GM23338 (cell line): ENCODE measurements around the gene KLHDC7A. TPM values are rescaled to one million over a fixed set of nuclear protein-coding genes. Genes with fewer than 3 reads are reported as not detected.

Experiments
- ATAC-seq: fragments of 200-7000 bp; cut with Tn5 transposase; 3 replicates; pipeline ENCODE4 v1.9.1; 2020
- DNase-seq: peaks from one replicate; pipeline ENCODE4 v3.0.0-alpha.2; 2015; ENCODE audit warnings: low spot score
- H2AFZ ChIP-seq: fragments of 200-600 bp; sonication (generic); 2 replicates; pipeline ENCODE4 v1.8.0; 2016; ENCODE audit warnings: antibody characterized with exemption, mild to moderate bottlenecking, moderate library complexity
- H3F3A ChIP-seq: fragments of 200-600 bp; sonication (generic); replicated peaks from 2 replicates; pipeline ENCODE4 v1.8.0; 2017; ENCODE audit warnings: antibody characterized with exemption, mixed run types, low read depth
- H3K27ac ChIP-seq: fragments of 200-600 bp; sonication (generic); 2 replicates; pipeline ENCODE4 v1.6.1; 2016; ENCODE audit warnings: low read depth
- H3K27me3 ChIP-seq: fragments of 200-600 bp; sonication (generic); 2 replicates; pipeline ENCODE4 v1.8.0; 2016; ENCODE audit warnings: mild to moderate bottlenecking, mixed run types, moderate library complexity; ENCODE audit not compliant: insufficient read depth
- H3K36me3 ChIP-seq: fragments of 200-600 bp; sonication (generic); 2 replicates; pipeline ENCODE4 v1.8.0; 2016; ENCODE audit warnings: mild to moderate bottlenecking; ENCODE audit not compliant: insufficient read depth
- H3K4me1 ChIP-seq: fragments of 200-600 bp; sonication (generic); 2 replicates; pipeline ENCODE4 v1.8.0; 2016; ENCODE audit warnings: mild to moderate bottlenecking, moderate library complexity; ENCODE audit not compliant: insufficient read depth
- H3K4me2 ChIP-seq: fragments of 200-600 bp; sonication (generic); 2 replicates; pipeline ENCODE4 v1.7.1; 2017; ENCODE audit warnings: mixed run types
- H3K4me3 ChIP-seq: fragments of 200-600 bp; sonication (generic); 2 replicates; pipeline ENCODE4 v1.6.1; 2016; ENCODE audit warnings: mixed run types
- H3K79me2 ChIP-seq: fragments of 200-600 bp; sonication (generic); replicated peaks from 2 replicates; pipeline ENCODE4 v1.8.0; 2017; ENCODE audit warnings: mild to moderate bottlenecking; ENCODE audit not compliant: insufficient read depth
- H3K9me2 ChIP-seq: fragments of 200-600 bp; sonication (generic); 2 replicates; pipeline ENCODE4 v1.8.0; 2017; ENCODE audit not compliant: insufficient read depth
- H4K20me1 ChIP-seq: fragments of 200-600 bp; sonication (generic); replicated peaks from 2 replicates; pipeline ENCODE4 v1.8.0; 2017; ENCODE audit warnings: mild to moderate bottlenecking; ENCODE audit not compliant: insufficient read depth
- H3K27ac Mint-ChIP-seq: 2 replicates; pipeline ENCODE4 v1.8.0; 2020; ENCODE audit warnings: inconsistent platforms, mild to moderate bottlenecking, moderate library complexity, mixed read lengths
- H3K27me3 Mint-ChIP-seq: 3 replicates; pipeline ENCODE4 v1.8.0; 2022; ENCODE audit warnings: low read depth, mild to moderate bottlenecking, moderate library complexity, mixed read lengths, inconsistent platforms; ENCODE audit not compliant: insufficient read depth, poor library complexity
- H3K36me3 Mint-ChIP-seq: 3 replicates; pipeline ENCODE4 v1.8.0; 2021; ENCODE audit warnings: low read depth, mild to moderate bottlenecking, inconsistent platforms, moderate library complexity, mixed read lengths
- H3K4me1 Mint-ChIP-seq: 3 replicates; pipeline ENCODE4 v1.8.0; 2020; ENCODE audit warnings: mild to moderate bottlenecking, inconsistent platforms, mixed read lengths
- H3K4me3 Mint-ChIP-seq: 3 replicates; pipeline ENCODE4 v1.8.0; 2021; ENCODE audit warnings: moderate library complexity, mild to moderate bottlenecking, inconsistent platforms, mixed read lengths
- H3K9me3 Mint-ChIP-seq: 3 replicates; pipeline ENCODE4 v1.8.0; 2020; ENCODE audit warnings: moderate library complexity, mild to moderate bottlenecking, inconsistent platforms, mixed read lengths
- CREB1 ChIP-seq: fragments of 250-450 bp; sonication (Bioruptor Pico); IDR thresholded peaks from 2 replicates; pipeline ENCODE4 v1.5.0; 2020; ENCODE audit warnings: low read depth, mild to moderate bottlenecking, moderate library complexity
- CTCF ChIP-seq, 2 experiments: fragments of 200-600 bp in 1 of 2; sonication (generic) in 1 of 2; conservative IDR thresholded peaks; 2 replicates each; pipeline versions ENCODE4 v1.5.1 to v1.6.1; 2016 to 2017; ENCODE audit warnings: antibody characterized with exemption in 2 of 2, low read depth in 2 of 2, mild to moderate bottlenecking in 2 of 2, moderate library complexity in 1 of 2
- ETS1 ChIP-seq: IDR thresholded peaks from 2 replicates; pipeline ENCODE4 v1.6.1; 2016; ENCODE audit warnings: antibody characterized with exemption
- EZH2 ChIP-seq: fragments of 200-600 bp; sonication (generic); IDR thresholded peaks from one replicate; pipeline ENCODE4 v1.8.0; 2017; ENCODE audit warnings: antibody characterized with exemption, mild to moderate bottlenecking, low read depth; ENCODE audit not compliant: unreplicated experiment
- EZH2phosphoT487 ChIP-seq: fragments of 200-600 bp; sonication (generic); IDR thresholded peaks from one replicate; pipeline ENCODE4 v1.8.1; 2018; ENCODE audit warnings: antibody characterized with exemption; ENCODE audit not compliant: unreplicated experiment
- JUNB ChIP-seq: IDR thresholded peaks from one replicate; pipeline ENCODE4 v1.6.1; 2016; ENCODE audit warnings: antibody characterized with exemption; ENCODE audit not compliant: unreplicated experiment
- NANOG ChIP-seq: IDR thresholded peaks from 2 replicates; pipeline ENCODE4 v1.6.1; 2016; ENCODE audit warnings: antibody characterized with exemption, borderline replicate concordance
- POLR2AphosphoS5 ChIP-seq: IDR thresholded peaks from 2 replicates; pipeline ENCODE4 v1.6.1; 2016; ENCODE audit warnings: antibody characterized with exemption, low read depth
- STAT1 ChIP-seq: IDR thresholded peaks from one replicate; pipeline ENCODE4 v1.6.1; 2016; ENCODE audit warnings: antibody characterized with exemption; ENCODE audit not compliant: unreplicated experiment
- ZNF114 ChIP-seq: fragments of 250-450 bp; sonication (Bioruptor Pico); IDR thresholded peaks from 2 replicates; pipeline ENCODE4 v1.5.0; 2020; ENCODE audit warnings: mild to moderate bottlenecking, moderate library complexity
- ZNF331 ChIP-seq: fragments of 250-450 bp; sonication (Bioruptor Pico); IDR thresholded peaks from 2 replicates; pipeline ENCODE4 v1.5.0; 2020; ENCODE audit warnings: low read depth, mild to moderate bottlenecking, moderate library complexity
- ZNF462 ChIP-seq: fragments of 250-450 bp; sonication (Bioruptor Pico); IDR thresholded peaks from 2 replicates; pipeline ENCODE4 v1.5.0; 2020; ENCODE audit warnings: mild to moderate bottlenecking, moderate library complexity
- polyA plus RNA-seq: library from polyadenylated mRNA; unstranded; fragments of >200 nt; fragmentation: Nextera tagmentation; extraction: Ambion mirVana; gene quantifications from 2 replicates; pipeline ENCODE4 v1.2.1, GENCODE V29; 2016
- total RNA-seq: library from RNA; depleted of rRNA; stranded (reverse); fragments of >200 nt; shearing (Covaris generic); gene quantifications from 2 replicates; pipeline ENCODE4 v1.2.3, GENCODE V29; 2014
- TF ChIP-seq, protein P1 (sequence below): IDR thresholded peaks from one replicate; pipeline ENCODE4 v1.6.1; 2018; ENCODE audit warnings: antibody characterized with exemption; ENCODE audit not compliant: unreplicated experiment

Gene KLHDC7A
- total and polyA plus RNA-seq, 2 experiments from 2014 or later, result 4.5 to 22.4 TPM

GRCh38 chr1:18501833-18502232 lies 21.1 kb downstream of the KLHDC7A start:
- Mint-ChIP-seq H3K36me3 (no peaks in the 10 kb centered on the region), H3K4me1 (no peaks in the 10 kb centered on the region)

More at GRCh38 chr1:18501833-18502232, 21.1 kb downstream of the KLHDC7A start:
- H3K4me1 ChIP-seq, result no peaks in the 10 kb centered on the region
- no peak overlapping the region for H2AFZ ChIP-seq
- no peaks in the 10 kb centered on the region for H3F3A ChIP-seq
- no peak overlapping the region for H3K4me3 Mint-ChIP-seq
- peaks cover 13% of the 10 kb centered on the region for H3K27me3 Mint-ChIP-seq
- no peak overlapping the region for H3K27ac Mint-ChIP-seq
- H3K36me3 ChIP-seq, result no peaks in the 10 kb centered on the region
- H3K27ac ChIP-seq, result no peak overlapping the region
- no peaks in the 10 kb centered on the region for H3K27me3 ChIP-seq
- DNase-seq, result no peak
- no peaks in the 10 kb centered on the region for H4K20me1 ChIP-seq
- TF ChIP-seq ZNF114 (CRISPR knock-in tag) (no peak), ZNF462 (CRISPR knock-in tag) (no peak), STAT1 (no peak), CREB1 (CRISPR knock-in tag) (no peak), NANOG (no peak), CTCF (conservative IDR thresholded peaks at IDR 0.05; ENCODE audit: low read depth in 2 of 2) (no peak), ZNF331 (CRISPR knock-in tag) (no peak), EZH2 (no peak), JUNB (no peak), POLR2AphosphoS5 (no peak), EZH2phosphoT487 (no peak), ETS1 (no peak)
- TF ChIP-seq, protein P1, sequence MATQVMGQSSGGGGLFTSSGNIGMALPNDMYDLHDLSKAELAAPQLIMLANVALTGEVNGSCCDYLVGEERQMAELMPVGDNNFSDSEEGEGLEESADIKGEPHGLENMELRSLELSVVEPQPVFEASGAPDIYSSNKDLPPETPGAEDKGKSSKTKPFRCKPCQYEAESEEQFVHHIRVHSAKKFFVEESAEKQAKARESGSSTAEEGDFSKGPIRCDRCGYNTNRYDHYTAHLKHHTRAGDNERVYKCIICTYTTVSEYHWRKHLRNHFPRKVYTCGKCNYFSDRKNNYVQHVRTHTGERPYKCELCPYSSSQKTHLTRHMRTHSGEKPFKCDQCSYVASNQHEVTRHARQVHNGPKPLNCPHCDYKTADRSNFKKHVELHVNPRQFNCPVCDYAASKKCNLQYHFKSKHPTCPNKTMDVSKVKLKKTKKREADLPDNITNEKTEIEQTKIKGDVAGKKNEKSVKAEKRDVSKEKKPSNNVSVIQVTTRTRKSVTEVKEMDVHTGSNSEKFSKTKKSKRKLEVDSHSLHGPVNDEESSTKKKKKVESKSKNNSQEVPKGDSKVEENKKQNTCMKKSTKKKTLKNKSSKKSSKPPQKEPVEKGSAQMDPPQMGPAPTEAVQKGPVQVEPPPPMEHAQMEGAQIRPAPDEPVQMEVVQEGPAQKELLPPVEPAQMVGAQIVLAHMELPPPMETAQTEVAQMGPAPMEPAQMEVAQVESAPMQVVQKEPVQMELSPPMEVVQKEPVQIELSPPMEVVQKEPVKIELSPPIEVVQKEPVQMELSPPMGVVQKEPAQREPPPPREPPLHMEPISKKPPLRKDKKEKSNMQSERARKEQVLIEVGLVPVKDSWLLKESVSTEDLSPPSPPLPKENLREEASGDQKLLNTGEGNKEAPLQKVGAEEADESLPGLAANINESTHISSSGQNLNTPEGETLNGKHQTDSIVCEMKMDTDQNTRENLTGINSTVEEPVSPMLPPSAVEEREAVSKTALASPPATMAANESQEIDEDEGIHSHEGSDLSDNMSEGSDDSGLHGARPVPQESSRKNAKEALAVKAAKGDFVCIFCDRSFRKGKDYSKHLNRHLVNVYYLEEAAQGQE, result no peak
- no peaks in the 10 kb centered on the region for H3K79me2 ChIP-seq
- H3K9me2 ChIP-seq, result no peaks in the 10 kb centered on the region
- no peak for ATAC-seq
- no peak overlapping the region for H3K4me2 ChIP-seq
- no peak overlapping the region for H3K4me3 ChIP-seq
- H3K9me3 Mint-ChIP-seq, result peaks cover 4% of the 10 kb centered on the region
